Activated CD4-positive, alpha-beta T cell treated with anti-CD3 and anti-CD28 coated beads for 1 hour (primary cell): Measurements from ENCODE around the gene BAG5.
A peak's percentile ranks its signal among the peaks of the same experiment; 100 is the strongest.
"Not testable (repeated sequence)": the region's sequence is repeated elsewhere in the genome, so short reads cannot be mapped to it uniquely, and the experiment has no call there.

Source experiments
- DNase-seq: peaks from one replicate; pipeline ENCODE4 v3.0.0-alpha.2; 2020

The BAG5 gene

DNA sequence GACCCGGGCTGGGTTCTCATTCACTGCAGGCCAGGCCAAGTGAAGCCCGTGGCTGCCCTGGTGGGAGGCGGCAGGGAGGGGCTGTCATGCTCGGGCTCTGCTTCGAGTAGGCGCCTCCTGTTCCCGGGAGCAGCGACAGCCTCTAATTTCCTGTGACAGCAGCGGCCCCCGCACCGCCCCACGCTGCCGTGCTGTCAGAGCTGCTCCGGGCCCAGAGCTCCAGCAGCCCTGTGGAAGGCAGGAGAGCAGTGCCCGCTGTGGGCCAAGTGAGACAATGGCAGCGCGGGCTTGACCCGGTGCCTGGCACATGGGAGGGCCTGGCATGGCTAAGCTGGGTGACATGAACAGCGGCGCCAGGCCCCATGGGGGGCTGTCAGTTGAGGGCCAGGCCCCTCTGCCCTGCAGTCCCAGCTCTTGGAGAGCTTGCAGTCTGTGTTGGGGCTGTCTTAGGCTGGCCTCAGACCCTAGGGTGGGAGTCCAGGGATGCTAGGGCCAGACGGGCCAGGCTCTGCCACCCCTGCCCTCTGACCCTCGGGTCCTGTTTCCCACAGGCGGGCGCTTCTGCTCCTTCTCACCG is 28.4 kb downstream of the BAG5 start:
- DNase-seq: no peak

DNA sequence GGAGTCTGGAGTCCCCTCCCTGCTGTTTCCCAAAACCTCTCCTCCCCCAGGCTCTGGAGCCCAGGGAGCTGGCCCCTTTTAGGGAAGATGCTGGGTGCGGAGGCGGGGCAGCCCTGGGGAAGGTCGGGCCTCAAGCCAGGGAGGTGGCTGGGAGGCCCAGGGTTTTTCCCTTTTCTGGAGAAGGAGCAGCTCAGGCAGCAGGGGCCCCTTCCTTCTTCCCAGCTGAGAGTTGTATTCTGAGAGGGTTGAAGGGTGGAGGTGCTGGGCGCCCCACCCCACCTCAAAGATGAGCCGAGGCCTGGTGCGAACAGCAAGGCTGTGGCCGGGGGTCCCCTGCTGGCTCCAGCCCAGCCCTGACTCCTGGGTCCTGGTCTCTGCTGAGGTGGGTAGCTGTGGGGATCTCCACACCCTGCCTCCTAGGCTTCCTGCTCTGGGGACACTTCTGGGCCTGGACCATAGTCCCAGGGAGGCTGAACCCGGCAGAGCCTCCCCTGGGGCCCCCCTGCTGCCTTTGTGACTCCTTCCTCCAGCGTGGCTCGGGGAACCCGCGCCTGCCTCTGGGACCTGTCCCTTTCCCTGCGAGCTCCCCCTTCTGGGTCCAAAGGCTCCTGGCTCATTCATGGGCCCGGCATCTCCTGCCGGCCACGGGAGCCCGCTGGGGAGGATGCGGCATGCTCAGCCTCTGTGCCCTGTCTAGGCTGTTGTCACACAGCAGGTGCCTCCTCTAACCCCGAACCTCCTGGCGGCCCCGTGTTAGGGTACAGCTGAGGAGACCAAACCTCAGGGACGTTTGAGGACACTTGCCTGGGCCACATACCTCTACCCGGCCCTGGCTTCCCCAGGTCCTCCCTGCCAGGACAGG is 29.1 kb downstream of the BAG5 start:
- no peak for DNase-seq

DNA sequence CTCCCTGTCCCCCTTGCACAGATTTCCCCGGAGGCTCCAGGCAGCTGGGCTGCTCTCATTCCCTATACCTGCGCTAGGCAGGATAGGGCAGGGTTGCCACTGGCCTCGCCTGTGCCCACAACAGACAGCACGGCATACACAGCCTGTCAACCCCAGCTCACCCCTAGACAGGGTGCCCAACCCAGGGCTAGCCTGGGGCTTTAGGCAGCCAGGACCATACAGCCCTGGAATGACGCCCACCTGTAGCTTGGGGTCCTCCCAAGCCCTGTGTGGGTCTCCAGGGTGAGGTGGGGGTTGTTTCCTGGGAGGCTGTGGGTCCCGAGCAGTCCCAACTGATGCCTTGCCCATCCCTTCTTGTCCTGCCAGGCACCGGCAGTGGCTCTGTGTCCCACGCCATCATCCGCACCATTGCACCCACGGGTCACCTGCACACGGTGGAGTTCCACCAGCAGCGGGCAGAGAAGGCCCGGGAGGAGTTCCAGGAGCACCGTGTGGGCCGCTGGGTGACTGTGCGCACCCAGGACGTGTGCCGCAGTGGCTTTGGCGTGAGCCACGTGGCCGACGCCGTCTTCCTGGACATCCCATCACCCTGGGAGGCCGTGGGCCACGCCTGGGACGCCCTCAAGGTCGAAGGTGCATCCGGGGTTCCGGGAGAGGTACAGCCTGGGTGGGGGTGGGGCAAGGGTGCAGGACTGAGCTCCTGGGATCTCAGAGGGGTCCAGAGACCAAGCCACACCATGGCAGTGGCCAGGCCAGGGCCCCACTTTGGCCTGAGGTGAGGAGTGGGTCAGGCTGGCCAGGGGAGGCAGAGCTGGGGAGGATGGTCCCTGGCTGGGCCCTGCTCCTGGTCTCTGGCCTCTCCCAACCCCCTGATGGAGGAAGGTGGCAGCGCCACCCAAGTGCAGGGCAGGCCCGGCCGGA is 30.0 kb downstream of the BAG5 start:
- no peak for DNase-seq

DNA sequence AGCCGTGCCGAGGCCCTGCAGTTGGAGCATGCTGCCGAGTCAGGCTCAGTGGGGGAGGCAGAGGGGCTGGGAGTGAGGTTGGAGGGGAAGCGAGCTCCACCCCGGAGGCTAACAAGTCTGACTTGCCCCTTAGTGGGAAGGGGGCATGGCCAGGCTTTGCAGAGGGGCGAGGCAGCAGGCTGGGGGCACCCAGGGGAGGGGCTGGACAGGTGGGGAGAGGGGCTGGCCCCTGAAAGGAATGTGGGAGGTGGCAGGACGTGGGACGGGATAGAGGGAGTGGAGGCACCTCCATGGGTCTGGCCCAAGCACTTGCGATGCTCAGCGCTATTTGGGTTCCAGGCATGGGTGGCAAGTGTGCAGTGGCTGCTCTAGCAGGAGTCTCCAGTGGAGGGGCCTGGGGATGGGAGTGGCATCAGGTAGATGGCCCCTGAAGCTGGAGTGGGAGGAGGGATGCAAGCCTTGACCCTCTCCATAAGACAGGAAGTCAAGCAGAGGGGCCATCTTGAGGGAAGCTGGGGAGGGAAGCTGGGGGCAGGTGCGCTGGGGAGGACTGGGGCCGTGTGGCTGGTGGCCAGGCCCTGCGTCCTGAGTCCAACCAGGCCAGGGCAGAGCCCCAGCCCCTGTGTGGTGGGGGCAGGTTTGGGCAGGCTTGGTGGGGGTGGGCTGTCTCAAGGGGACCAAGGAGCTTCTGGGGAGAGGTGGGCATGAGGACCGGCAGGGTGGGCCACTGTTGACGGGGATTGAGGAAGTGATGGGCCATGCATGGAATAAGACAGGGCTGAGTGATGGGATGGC is 30.8 kb downstream of the BAG5 start:
- no peak for DNase-seq

DNA sequence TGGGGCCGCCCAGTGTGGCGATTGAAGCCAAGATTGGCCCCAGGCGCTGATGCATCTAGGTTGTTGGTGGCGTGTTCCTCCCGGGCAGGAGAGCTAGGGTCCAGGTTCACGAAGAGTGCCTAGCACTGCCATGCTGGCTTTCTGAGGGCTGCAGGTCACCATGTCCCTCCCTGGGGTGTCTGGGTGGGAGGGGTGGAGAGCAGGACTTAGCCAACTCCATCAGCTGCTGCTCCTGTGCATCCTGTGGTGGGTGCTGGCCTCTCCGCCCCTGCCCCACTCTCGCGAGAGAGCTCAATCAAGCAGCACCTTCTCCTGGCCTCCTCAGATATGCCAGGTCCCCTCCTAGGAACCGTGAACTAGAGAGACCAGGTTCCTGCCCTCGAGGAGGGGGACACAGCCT is 31.6 kb downstream of the BAG5 start:
- no peak for DNase-seq

DNA sequence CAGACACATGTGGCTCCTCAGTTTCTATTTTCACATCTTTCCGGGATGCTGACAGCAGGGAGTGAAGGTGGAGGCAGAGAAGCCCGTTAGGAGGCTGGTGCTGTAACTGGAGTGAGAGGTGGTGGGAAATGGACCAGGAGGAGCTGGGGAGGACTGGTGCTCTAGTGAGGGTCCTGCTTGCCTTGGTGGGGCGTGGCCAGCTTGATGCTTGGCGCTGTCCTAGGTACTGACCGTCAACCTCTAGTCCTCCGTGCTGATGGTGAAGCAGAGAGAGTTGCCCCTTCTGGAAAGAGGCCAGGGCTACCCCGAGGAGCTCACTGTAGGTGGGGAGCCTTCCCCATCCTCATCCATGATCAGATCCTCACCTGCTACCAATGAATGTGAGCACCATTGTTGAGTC is 32.1 kb downstream of the BAG5 start:
- DNase-seq: no peak

DNA sequence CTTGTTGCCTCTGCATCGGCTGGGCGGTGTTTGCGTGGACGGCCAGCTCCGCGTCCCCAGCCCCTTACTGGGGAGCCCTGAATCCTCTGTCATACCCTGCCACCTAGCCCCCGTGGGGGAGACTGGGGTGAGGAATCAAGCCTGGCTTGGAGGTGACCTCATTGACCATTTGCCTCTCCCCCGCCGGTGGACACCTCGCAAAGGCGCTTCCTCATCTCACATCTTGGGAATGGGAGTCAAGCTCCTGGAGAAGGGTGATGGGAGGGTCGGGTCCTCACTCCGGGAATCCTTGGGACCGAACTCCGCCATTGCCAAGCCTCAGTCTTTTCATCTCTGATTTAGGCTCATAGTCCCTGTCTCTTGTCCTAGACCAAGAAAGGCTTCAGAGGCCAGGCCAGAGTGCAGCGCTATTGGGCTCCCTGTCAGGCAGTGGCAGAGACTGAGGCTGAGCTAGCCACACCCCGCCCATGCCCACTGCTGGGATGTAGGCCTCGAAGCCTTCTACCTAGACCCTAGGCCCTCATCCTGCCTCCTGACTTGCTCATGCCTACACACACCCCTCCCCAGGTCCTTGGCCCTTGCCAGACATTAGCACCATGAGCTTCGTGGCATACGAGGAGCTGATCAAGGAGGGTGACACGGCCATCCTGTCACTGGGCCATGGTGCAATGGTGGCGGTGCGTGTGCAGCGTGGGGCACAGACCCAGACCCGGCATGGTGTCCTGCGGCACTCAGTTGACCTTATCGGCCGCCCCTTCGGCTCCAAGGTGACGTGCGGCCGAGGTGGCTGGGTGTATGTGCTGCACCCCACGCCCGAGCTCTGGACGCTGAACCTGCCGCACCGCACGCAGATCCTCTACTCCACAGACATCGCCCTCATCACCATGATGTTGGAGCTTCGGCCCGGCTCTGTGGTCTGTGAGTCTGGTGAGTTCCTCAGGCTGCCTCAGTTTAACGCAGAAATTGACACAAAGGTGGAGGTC is 32.8 kb downstream of the BAG5 start:
- no peak for DNase-seq

- peak; percentile 69 for DNase-seq
These were observed 33.7 kb downstream of the BAG5 start, which contains the start of gene TRMT61A for GRCh38 chr14:103528587-103529382. TRMT61A (plus strand) TSS chr14:103529196; CDS start chr14:103529979, 783 bp downstream.

GRCh38 chr14:103528146-103528586 is 34.3 kb downstream of the BAG5 start:
- no peak for DNase-seq

- no peak for DNase-seq
These were observed 34.9 kb downstream of the BAG5 start for GRCh38 chr14:103527408-103528145.

- DNase-seq: no peak
These were observed 35.6 kb downstream of the BAG5 start for GRCh38 chr14:103526914-103527248.

DNA sequence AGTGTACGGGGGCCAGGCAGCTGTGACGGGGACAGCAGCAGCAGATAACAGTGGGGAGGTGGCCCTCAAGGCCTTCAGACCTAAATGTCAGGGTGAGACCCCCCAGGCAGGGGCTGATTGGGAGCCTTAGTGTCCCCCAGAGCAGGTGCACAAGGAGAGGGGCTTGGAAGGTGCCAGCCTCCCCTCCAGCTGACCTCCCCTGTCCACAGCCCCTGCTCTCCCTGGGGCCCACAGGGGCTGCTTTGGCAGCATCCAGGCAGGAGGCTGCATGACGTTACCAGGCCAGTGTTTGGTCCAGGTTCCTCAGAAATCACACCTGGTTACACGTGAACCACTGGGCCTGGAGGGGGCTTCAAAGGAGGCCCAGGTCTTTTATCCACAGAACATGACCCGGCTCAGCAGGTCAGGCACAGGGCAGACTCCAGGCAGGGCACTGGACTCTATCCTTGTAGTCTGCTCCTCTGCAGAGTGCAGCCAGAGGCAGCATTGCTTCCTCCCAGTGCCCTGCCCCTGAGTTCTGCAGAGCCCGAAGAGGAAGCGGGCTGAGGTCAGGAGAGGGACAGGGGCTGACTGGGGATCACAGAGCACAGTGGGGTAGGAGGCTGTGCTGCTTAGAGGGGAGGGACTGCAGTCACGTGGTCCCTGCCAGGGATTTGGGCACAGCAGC is 36.1 kb downstream of the BAG5 start:
- no peak for DNase-seq

DNA sequence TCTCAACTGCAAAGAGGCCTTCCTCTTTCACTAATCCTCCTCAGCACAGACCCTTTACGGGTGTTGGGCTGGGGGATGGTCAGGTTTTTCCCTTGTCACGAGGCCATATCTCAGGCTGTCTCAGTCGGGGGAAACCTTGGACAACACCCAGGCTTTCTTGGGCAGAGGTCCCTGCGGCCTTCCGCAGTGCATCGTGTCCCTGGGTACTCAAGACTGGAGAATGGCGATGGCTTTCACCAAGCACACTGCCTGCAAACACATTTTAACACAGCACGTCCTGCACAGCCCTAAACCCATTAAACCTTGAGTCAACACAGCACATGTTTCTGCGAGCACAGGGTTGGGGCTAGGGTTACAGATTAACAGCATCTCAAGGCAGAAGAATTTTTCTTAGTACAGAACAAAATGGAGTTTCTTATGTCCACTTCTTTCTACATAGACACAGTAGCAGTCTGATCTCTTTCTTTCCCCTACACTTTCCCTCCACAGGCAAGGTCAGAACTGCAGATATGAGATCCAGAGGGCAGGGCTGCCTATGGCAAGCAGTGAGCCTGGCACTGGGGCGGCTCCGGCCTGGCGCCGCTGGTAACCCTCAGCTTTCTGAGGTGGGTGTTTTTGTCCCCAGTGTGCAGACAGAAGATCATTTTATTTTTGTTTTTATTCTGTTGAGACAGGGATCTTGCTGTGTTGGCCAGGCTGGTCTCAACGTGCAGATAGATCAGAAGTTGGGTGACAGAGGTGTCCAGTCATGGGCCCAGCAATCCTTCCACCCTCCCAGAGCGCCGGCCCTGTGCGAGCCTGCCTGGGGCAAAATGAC is 36.8 kb downstream of the BAG5 start:
- DNase-seq: not testable (repeated sequence)

GRCh38 chr14:103524002-103524935 is 38.2 kb downstream of the BAG5 start:
- DNase-seq: no peak

- DNase-seq: no peak
These were observed 38.9 kb downstream of the BAG5 start for GRCh38 chr14:103523575-103523954.

- no peak for DNase-seq
These were observed 39.5 kb downstream of the BAG5 start, which contains the start of gene CKB for GRCh38 chr14:103522649-103523574. CKB (minus strand) TSS chr14:103522830; CDS start chr14:103522493, 337 bp downstream.
